Caco-2 (cell line): ENCODE measurements around the gene SSR1. TPM values are rescaled to one million over a fixed set of nuclear protein-coding genes. Genes with fewer than 3 reads are reported as not detected.
"Not testable (repeated sequence)": the region's sequence is repeated elsewhere in the genome, so short reads cannot be mapped to it uniquely, and the experiment has no call there.

Experiments
- BruUV-seq: library from RNA; stranded (reverse); fragments of 400-500 nt; replicated peaks from 2 replicates; lab custom pipeline; 2021; lab: Mats Ljungman, UMichigan
- CTCF ChIA-PET: fragments of 300-600 bp; sonication (Branson Sonifier 250); formaldehyde crosslinking; loops from one replicate; lab custom pipeline; 2022; ENCODE audit warnings: antibody characterized with exemption; lab: Charles Lee
- POLR2A ChIA-PET: fragments of 300-600 bp; sonication (Branson Sonifier 250); formaldehyde crosslinking; loops from one replicate; lab custom pipeline; 2022; ENCODE audit warnings: antibody characterized with exemption; lab: Charles Lee
- DNase-seq, 2 experiments: peaks; one replicate each; pipeline versions ENCODE4 v3.0.0 to v3.0.0-alpha.2; 2020 to 2022
- H3K27me3 ChIP-seq: replicated peaks from 2 replicates; pipeline ENCODE4 v1.6.0; 2011; ENCODE audit warnings: low read length; ENCODE audit not compliant: control insufficient read depth, insufficient read depth
- H3K36me3 ChIP-seq: 2 replicates; pipeline ENCODE4 v1.5.1; 2011; ENCODE audit warnings: low read length; ENCODE audit not compliant: control insufficient read depth, insufficient read depth
- H3K4me1 ChIP-seq: fragments of 250-450 bp; sonication (Bioruptor Pico); 2 replicates; pipeline ENCODE4 v1.5.1; 2020; ENCODE audit warnings: mild to moderate bottlenecking
- H3K4me3 ChIP-seq: 2 replicates; pipeline ENCODE4 v1.5.1; 2011; ENCODE audit warnings: low read depth, mild to moderate bottlenecking, control low read depth, low read length
- H3K9me3 ChIP-seq: fragments of 250-450 bp; sonication (Bioruptor Pico); 2 replicates; pipeline ENCODE4 v1.5.1; 2020; ENCODE audit warnings: mild to moderate bottlenecking, moderate library complexity
- H3K27ac Mint-ChIP-seq: one replicate; pipeline ENCODE4 v1.8.0; 2022; ENCODE audit warnings: mixed read lengths; ENCODE audit not compliant: unreplicated experiment
- H3K27me3 Mint-ChIP-seq: one replicate; pipeline ENCODE4 v1.8.0; 2022; ENCODE audit warnings: mixed read lengths; ENCODE audit not compliant: insufficient read depth, unreplicated experiment
- H3K36me3 Mint-ChIP-seq: one replicate; pipeline ENCODE4 v1.8.0; 2022; ENCODE audit warnings: mild to moderate bottlenecking, mixed read lengths; ENCODE audit not compliant: insufficient read depth, unreplicated experiment
- H3K4me1 Mint-ChIP-seq: one replicate; pipeline ENCODE4 v1.8.0; 2022; ENCODE audit warnings: low read depth, mixed read lengths; ENCODE audit not compliant: unreplicated experiment
- H3K4me3 Mint-ChIP-seq: one replicate; pipeline ENCODE4 v1.8.0; 2022; ENCODE audit warnings: mild to moderate bottlenecking, moderate library complexity, mixed read lengths; ENCODE audit not compliant: unreplicated experiment
- H3K9me3 Mint-ChIP-seq: one replicate; pipeline ENCODE4 v1.8.0; 2022; ENCODE audit warnings: mixed read lengths; ENCODE audit not compliant: unreplicated experiment
- intact Hi-C: fragments of 100-400 bp; cut with micrococcal nuclease; formaldehyde crosslinking; loops from one replicate; pipeline ENCODE4 v1.10.0; 2022; ENCODE audit not compliant: unreplicated experiment
- total RNA-seq: library from RNA; stranded (reverse); gene quantifications from 2 replicates; pipeline ENCODE4 v1.2.3, GENCODE V29; 2022
- TF ChIP-seq, protein P1 (sequence below), 2 experiments: fragments of 200-600 bp in 1 of 2; IDR thresholded peaks; 1 replicate in 1 of 2; 2 replicates in 1 of 2; pipeline versions ENCODE4 v1.5.1 to v1.8.0; 2011 to 2022; ENCODE audit warnings: antibody characterized with exemption in 1 of 2, control low read depth in 1 of 2, inconsistent platforms in 1 of 2, low read depth in 1 of 2, low read length in 1 of 2, mild to moderate bottlenecking in 1 of 2, moderate library complexity in 1 of 2; ENCODE audit not compliant: insufficient read depth in 1 of 2, severe bottlenecking in 1 of 2, unreplicated experiment in 1 of 2

Gene SSR1
- total RNA-seq, 1 experiment from 2014 or later = 150 TPM

DNA sequence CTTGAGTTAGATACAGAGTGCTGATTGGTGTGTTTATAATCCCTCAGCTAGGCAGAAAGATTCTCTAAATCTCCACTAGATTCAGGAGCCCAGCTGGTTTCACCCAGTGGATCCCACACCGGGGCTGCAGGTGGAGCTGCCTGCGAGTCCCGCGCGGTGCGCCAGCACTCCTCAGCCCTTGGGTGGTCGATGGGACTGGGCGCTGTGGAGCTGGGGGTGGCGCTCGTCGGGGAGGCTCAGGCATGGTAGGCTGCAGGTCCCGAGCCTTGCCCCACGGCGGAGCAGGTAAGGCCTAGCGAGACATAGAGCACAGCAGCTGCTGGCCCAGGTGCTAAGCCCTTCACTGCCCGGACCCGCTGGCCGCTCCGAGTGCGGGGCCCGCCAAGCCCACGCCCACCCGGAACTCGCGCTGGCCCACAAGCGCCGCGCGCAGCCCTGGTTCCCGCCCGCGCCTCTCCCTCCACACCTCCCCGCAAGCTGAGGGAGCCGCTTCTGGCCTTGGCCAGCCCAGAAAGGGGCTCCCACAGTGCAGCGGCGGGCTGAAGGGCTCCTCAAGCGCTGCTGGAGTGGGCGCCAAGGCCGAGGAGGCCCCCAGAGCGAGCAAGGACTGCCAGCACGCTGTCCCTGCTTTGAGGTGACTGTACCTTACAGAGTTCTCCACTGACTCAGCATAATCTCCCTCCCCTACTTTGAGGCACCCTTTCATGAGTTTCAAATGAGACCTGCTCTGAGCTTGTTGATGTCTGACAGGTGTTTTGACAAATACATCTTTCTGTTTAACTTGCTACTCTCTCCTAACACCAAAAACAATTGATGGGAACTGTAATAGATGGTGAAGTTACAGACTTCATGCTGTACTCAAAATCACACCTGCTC, 3.9 kb upstream of the SSR1 start:
- DNase-seq = no peak
- Mint-ChIP-seq H3K4me3 (no peak overlapping the region), H3K36me3 (peaks cover 13% of the 10 kb centered on the region), H3K27me3 (no peaks in the 10 kb centered on the region), H3K4me1 (no peaks in the 10 kb centered on the region), H3K27ac (no peak overlapping the region), H3K9me3 (no peaks in the 10 kb centered on the region)
- CTCF ChIA-PET = interaction anchor here (1.1 to 1.2 kb wide), 2 partner anchors 8 to 41 kb away, joined by 3 read pairs; no protein-coding TSS in a partner anchor
- Histone ChIP-seq H3K4me3 (no peak overlapping the region), H3K9me3 (no peaks in the 10 kb centered on the region), H3K36me3 (no peaks in the 10 kb centered on the region), H3K4me1 (peaks cover 7% of the 10 kb centered on the region), H3K27me3 (no peaks in the 10 kb centered on the region)
- BruUV-seq = no TSS peak
- intact Hi-C loops = no loop called here
- TF ChIP-seq, protein P1, sequence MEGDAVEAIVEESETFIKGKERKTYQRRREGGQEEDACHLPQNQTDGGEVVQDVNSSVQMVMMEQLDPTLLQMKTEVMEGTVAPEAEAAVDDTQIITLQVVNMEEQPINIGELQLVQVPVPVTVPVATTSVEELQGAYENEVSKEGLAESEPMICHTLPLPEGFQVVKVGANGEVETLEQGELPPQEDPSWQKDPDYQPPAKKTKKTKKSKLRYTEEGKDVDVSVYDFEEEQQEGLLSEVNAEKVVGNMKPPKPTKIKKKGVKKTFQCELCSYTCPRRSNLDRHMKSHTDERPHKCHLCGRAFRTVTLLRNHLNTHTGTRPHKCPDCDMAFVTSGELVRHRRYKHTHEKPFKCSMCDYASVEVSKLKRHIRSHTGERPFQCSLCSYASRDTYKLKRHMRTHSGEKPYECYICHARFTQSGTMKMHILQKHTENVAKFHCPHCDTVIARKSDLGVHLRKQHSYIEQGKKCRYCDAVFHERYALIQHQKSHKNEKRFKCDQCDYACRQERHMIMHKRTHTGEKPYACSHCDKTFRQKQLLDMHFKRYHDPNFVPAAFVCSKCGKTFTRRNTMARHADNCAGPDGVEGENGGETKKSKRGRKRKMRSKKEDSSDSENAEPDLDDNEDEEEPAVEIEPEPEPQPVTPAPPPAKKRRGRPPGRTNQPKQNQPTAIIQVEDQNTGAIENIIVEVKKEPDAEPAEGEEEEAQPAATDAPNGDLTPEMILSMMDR (IDR thresholded peaks at IDR 0.05; ENCODE audit: insufficient read depth in 1 of 2, low read depth in 1 of 2, low read length in 1 of 2, severe bottlenecking in 1 of 2, unreplicated experiment in 1 of 2) = no peak
- POLR2A ChIA-PET = no interaction called here

DNA sequence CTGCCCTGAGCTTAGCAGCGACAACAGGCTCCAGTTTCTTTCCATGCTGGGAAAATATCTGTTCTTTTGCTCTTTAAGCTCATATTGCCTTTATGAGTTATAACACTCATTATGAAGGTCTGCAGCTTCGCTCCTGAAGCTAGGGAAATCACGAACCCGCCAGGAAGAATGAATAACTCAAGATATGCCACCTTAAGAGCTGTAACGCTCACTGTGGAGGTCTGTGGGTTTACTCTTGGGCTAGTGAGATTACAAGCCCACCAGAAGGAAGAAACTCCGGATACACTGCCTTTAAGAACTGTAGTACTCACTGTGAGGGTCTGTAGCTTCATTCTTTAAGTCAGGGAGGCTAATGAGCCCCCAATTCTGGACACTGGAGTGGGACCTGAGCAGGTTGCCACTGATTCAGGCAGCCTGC, 3.0 kb upstream of the SSR1 start:
- no peak overlapping the region for H3K4me3 ChIP-seq
- H3K36me3 ChIP-seq = no peaks in the 10 kb centered on the region
- Mint-ChIP-seq H3K4me3 (no peak overlapping the region), H3K27ac (no peak overlapping the region), H3K27me3 (no peaks in the 10 kb centered on the region), H3K9me3 (no peaks in the 10 kb centered on the region), H3K36me3 (peaks cover 13% of the 10 kb centered on the region), H3K4me1 (no peaks in the 10 kb centered on the region)
- H3K9me3 ChIP-seq = no peaks in the 10 kb centered on the region
- ChIA-PET POLR2A (no interaction called here), CTCF (interaction anchor here (1.1 to 1.2 kb wide), 2 partner anchors 9 to 40 kb away, joined by 3 read pairs; no protein-coding TSS in a partner anchor)
- intact Hi-C loops = no loop called here
- TF ChIP-seq, protein P1 (IDR thresholded peaks at IDR 0.05; ENCODE audit: insufficient read depth in 1 of 2, low read depth in 1 of 2, low read length in 1 of 2, severe bottlenecking in 1 of 2, unreplicated experiment in 1 of 2) = no peak
- peaks cover 15% of the 10 kb centered on the region for H3K4me1 ChIP-seq
- no peak for DNase-seq
- no peaks in the 10 kb centered on the region for H3K27me3 ChIP-seq
- no TSS peak for BruUV-seq

DNA sequence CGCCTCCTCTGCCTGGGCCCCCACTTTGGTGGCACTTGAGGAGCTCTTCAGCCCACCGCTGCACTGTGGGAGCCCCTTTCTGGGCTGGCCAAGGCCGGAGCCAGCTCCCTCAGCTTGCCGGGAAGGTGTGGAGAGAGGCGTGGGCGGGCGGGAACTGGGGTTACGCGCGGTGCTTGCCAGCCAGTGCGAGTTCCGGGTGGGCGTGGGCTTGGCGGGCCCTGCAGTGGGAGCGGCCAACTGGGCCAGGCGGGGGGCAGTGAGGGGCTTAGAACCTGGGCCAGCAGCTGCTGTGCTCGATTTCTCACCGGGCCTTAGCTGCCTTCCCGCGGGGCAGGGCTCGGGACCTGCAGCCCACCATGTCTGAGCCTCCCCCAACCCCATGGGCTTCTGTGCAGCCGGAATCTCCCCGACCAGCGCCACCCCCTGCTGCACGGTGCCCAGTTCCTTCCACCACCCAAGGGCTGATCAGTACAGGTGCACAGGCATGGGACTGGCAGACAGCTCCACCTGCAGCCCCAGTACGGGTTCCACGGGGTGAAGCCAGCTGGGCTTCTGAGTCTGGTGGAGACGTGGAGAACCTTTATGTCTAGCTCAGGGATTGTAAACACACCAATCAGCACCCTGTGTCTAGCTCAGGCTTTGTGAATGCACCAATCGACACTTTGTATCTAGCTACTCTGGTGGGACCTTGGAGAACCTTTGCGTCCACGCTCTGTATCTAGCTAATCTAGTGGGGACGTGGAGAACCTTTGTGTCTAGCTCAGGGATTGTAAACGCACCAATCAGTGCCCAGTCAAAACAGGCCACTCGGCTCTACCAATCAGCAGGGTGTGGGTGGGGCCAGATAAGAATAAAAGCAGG, 2.3 kb upstream of the SSR1 start:
- H3K36me3 Mint-ChIP-seq = peaks cover 13% of the 10 kb centered on the region
- H3K4me1 ChIP-seq = peaks cover 16% of the 10 kb centered on the region
- DNase-seq, H3K36me3 ChIP-seq, H3K9me3 ChIP-seq, H3K27ac Mint-ChIP-seq, H3K4me3 ChIP-seq, H3K27me3 Mint-ChIP-seq, H3K27me3 ChIP-seq, H3K4me1 Mint-ChIP-seq, H3K9me3 Mint-ChIP-seq, H3K4me3 Mint-ChIP-seq, intact Hi-C loops, BruUV-seq: not testable (repeated sequence)
- ChIA-PET CTCF (interaction anchor here (0.6 to 1.2 kb wide), 3 partner anchors 10 to 556 kb away, joined by 3 to 5 read pairs (median 3); no protein-coding TSS in a partner anchor), POLR2A (interaction anchor here (1.0 kb wide), 1 partner anchor 74 kb away, joined by 3 read pairs; the partner anchor contains the start of genes CAGE1 and RIOK1)
